Right hindlimb (tissue), 1 donor: ENCODE results near the gene ZNF335.
"Not testable (repeated sequence)": the region's sequence is repeated elsewhere in the genome, so short reads cannot be mapped to it uniquely, and the experiment has no call there.

Source experiments
- DNase-seq: peaks from one replicate; pipeline ENCODE4 v3.0.0-alpha.2; 2018

The ZNF335 gene

GRCh38 chr20:45909817-45910669 is 62.0 kb downstream of the ZNF335 start:
- no peak for DNase-seq

GRCh38 chr20:45909336-45909808 is 62.6 kb downstream of the ZNF335 start:
- no peak for DNase-seq

GRCh38 chr20:45908084-45908483 is 63.9 kb downstream of the ZNF335 start:
- DNase-seq: no peak

- no peak for DNase-seq
Measured at GRCh38 chr20:45907219-45907948, 64.6 kb downstream of the ZNF335 start.

- no peak for DNase-seq
Measured at GRCh38 chr20:45905505-45906079, 66.4 kb downstream of the ZNF335 start.

- DNase-seq: no peak
Measured at GRCh38 chr20:45904583-45905504, 67.2 kb downstream of the ZNF335 start.

GRCh38 chr20:45902199-45902701 is 69.8 kb downstream of the ZNF335 start:
- no peak for DNase-seq

- DNase-seq: not testable (repeated sequence)
Measured at GRCh38 chr20:45901332-45901731, 70.7 kb downstream of the ZNF335 start.

GRCh38 chr20:45899046-45899835 is 72.8 kb downstream of the ZNF335 start:
- no peak for DNase-seq
